ENCODE results near the gene AGBL3. TPM values are rescaled to one million over a fixed set of nuclear protein-coding genes. Genes with fewer than 3 reads are reported as not detected.

The AGBL3 gene
- total RNA-seq, 2 donors from 2014 or later: 2.2 to 2.8 TPM

DNA sequence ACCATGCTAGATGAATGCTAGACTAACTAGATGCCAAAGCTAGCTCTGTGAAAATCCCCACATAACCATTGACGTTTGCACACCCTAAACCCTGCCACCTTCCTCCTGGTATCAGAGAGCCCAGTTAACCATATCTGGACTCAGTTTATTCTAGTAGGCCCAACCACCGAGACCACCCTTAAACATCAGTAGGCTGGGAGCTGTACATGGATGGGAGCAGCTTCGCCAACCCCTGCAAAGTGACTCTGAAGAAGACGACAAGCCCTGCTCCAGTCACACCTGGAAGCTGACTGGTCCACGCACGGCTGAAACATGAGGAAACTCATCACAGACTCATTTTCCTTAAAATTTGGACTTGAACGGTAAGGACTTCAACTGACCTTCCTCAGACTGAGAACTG, 188.6 kb downstream of the AGBL3 start:
- ATAC-seq (no peak), DNase-seq (ENCODE audit: low spot score) (no peak)
- Mint-ChIP-seq H3K4me1 (ENCODE audit: low read depth in 2 of 2) (peaks cover 13 to 14% of the 10 kb centered on the region in 2 donors), H3K4me3 (no peak overlapping the region), H3K27ac (peak overlapping the region in 1 of 2 donors; percentile 61), H3K9me3 (peaks cover 6% of the 10 kb centered on the region), H3K27me3 (no peaks in the 10 kb centered on the region), H3K36me3 (peaks cover 8% of the 10 kb centered on the region)

DNA sequence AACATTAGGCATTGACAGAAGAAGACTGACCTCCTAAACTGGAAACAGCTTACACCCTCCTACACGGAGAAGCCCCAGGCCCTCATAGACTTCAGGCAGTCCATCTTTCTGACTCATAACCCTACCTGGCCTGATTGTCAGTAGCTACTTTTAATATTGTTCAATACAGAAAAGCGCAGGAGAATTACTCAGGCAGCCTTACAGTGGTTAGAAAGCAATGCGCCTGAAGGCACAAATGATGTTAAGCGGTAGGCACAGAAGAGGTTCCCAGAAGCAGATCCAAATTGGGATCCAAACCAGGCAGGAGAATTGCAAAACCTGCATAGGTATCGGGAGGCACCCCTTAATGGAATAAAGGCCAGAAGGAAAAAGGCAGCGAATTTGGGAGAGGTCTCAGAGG, 189.6 kb downstream of the AGBL3 start:
- H3K4me1 Mint-ChIP-seq (ENCODE audit: low read depth in 2 of 2): peaks cover 10 to 11% of the 10 kb centered on the region in 2 donors
- no peaks in the 10 kb centered on the region for H3K27me3 Mint-ChIP-seq
- H3K9me3 Mint-ChIP-seq: peaks cover 6% of the 10 kb centered on the region
- peaks cover 9% of the 10 kb centered on the region for H3K36me3 Mint-ChIP-seq
- peak overlapping the region in 1 of 2 donors; percentile 22 for H3K27ac Mint-ChIP-seq
- no peak overlapping the region for H3K4me3 Mint-ChIP-seq
- DNase-seq (ENCODE audit: low spot score) (no peak), ATAC-seq (no peak)

DNA sequence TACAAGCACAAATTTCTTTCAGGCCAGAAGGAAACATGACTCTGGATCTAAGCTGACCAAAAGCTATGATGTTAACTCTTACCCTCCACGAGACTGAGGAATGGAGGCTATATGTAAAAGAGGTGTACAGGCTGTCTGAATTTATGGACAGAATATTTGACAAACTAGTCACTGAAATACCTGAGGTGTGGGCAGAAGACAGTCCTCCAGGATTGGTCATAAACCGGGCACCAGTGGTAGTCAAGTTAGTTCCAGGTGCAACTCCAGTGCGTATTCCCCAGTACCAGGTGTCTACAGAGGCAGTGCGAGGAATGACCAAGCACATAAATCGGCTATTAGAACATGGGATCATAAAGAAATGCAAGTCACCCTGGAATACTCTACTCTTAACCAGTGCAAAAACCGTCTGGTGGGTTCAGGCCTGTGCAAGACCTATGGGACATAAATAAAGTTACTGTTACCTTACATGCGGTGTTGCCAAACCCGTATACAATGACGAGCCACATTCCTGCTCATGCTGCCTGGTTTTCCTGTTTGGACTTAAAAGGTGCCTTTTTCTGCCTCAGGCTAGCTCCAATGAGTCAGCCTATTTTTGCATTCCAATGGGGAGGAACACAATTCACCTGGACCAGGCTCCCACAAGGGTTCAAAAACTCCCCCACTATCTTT, 190.9 kb downstream of the AGBL3 start:
- no peak overlapping the region for H3K27ac Mint-ChIP-seq
- H3K4me1 Mint-ChIP-seq (ENCODE audit: low read depth in 2 of 2): peaks cover 3 to 4% of the 10 kb centered on the region in 2 donors
- H3K9me3 Mint-ChIP-seq: peaks cover 13% of the 10 kb centered on the region
- H3K4me3 Mint-ChIP-seq: no peak overlapping the region
- no peak for DNase-seq (ENCODE audit: low spot score)
- no peaks in the 10 kb centered on the region for H3K27me3 Mint-ChIP-seq
- no peak for ATAC-seq
- H3K36me3 Mint-ChIP-seq: peaks cover 20% of the 10 kb centered on the region

DNA sequence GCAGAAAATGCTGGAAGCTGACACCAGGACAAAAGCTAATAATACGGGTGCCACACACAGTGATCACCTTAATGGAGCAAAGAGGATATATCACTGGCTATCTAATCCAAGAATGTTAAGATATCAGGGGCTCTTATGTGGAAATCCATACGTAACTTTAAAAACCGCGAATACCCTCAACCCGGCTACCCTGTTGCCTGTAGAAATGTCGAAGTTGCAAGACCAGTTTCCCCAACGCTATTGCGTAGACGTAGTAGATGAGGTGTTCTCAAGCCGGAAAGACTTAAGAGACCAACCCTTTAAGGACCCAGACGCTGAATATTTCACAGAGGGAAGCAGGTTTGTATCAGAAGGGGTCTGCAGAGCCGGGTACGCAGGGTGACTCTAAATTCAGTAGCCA, 192.1 kb downstream of the AGBL3 start:
- ATAC-seq: no peak
- H3K4me3 Mint-ChIP-seq: no peak overlapping the region
- H3K4me1 Mint-ChIP-seq (ENCODE audit: low read depth in 2 of 2): peaks cover 0 to 3% of the 10 kb centered on the region in 2 donors
- no peak for DNase-seq (ENCODE audit: low spot score)
- peaks cover 13% of the 10 kb centered on the region for H3K9me3 Mint-ChIP-seq
- peaks cover 29% of the 10 kb centered on the region for H3K36me3 Mint-ChIP-seq
- no peaks in the 10 kb centered on the region for H3K27me3 Mint-ChIP-seq
- H3K27ac Mint-ChIP-seq: no peak overlapping the region

DNA sequence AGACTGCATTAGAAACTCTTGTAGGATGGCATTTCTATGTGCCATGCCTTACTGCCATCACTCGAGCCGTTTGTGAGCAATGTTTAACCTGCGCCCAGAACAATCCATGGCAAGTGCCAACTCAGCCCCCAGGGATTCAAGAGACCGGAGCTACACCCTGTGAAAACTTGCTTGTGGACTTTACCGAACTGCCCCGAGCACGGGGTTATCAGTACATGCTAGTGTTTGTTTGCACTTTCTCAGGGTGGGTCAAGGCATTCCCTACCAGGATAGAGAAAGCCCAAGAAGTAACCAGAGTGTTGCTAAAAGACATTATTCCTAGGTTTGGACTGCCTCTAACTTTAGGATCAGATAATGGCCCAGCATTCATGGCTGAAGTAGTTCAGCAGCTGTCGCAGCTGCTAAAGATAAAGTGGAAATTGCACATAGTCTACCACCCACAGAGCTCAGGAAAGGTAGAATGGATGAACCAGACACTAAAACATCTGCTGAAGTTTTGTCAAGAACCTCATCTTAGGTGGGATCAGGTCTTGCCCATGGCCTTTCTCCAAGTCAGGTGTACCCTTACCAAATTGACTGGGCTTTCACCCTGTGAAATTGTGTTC, 193.1 kb downstream of the AGBL3 start:
- ATAC-seq (no peak), DNase-seq (ENCODE audit: low spot score) (no peak)
- H3K4me3 Mint-ChIP-seq: no peak overlapping the region
- no peak overlapping the region for H3K27ac Mint-ChIP-seq
- H3K36me3 Mint-ChIP-seq: peaks cover 36% of the 10 kb centered on the region
- peaks cover 13% of the 10 kb centered on the region for H3K9me3 Mint-ChIP-seq
- no peaks in the 10 kb centered on the region for H3K27me3 Mint-ChIP-seq
- no peaks in the 10 kb centered on the region for H3K4me1 Mint-ChIP-seq (ENCODE audit: low read depth in 2 of 2)

DNA sequence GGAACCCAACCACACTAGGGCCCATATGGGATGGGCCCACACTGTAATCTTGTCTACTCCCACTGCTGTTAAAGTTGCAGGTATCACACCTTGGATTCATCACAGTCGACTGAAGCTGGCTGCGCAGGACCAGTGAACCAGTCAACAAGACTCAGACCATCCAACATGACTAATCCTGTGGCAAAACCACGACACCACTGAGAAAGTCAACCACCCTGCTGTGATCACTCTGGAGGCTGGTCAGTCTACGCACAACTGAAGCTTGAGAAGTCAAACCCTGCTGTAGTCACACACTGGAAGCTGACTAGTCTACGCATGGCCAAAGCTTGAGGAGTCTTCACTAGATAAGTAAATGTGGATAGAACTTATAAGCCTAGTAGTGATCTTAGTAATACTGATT, 193.8 kb downstream of the AGBL3 start:
- H3K27ac Mint-ChIP-seq: no peak overlapping the region
- no peak overlapping the region for H3K4me3 Mint-ChIP-seq
- peaks cover 36% of the 10 kb centered on the region for H3K36me3 Mint-ChIP-seq
- H3K4me1 Mint-ChIP-seq (ENCODE audit: low read depth in 2 of 2): no peaks in the 10 kb centered on the region
- no peak for DNase-seq (ENCODE audit: low spot score)
- H3K27me3 Mint-ChIP-seq: no peaks in the 10 kb centered on the region
- H3K9me3 Mint-ChIP-seq: peaks cover 13% of the 10 kb centered on the region
- ATAC-seq: peak in 1 of 2 donors; percentile 51

DNA sequence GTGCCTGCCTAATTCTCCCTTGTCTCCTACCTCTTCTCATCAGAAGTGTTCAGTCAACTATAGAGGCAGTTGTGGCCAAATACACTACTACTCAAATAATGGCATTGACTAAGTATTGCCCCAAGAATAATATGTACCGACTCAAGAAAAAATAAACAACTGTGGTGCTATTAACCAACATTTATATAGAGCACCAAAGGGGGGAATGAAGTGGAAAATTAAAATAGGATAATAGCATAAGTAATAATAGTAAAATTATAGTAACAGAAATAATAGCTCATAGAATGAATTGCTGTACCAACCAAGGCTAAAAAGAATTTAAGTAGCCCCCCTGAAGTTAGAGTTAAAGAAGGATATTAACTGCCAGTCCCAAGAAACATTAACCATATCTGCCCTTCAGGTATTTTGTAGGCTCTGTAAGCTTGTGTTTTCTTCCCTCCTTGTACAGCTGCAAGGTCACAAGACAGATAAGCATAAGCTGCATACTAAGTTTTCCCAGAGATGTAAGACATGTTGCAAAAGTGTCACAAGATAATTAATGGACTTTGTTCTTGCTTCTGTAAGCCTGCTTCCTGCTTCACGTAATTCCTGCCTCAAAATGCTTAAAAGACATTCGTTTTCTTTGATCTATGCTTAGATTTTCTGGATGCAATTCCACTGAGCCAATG, 195.1 kb downstream of the AGBL3 start:
- Mint-ChIP-seq H3K36me3 (peaks cover 36% of the 10 kb centered on the region), H3K27me3 (no peaks in the 10 kb centered on the region), H3K4me1 (ENCODE audit: low read depth in 2 of 2) (peaks cover 0 to under 1% of the 10 kb centered on the region in 2 donors), H3K9me3 (peaks cover 13% of the 10 kb centered on the region), H3K4me3 (no peak overlapping the region), H3K27ac (no peak overlapping the region)
- no peak for DNase-seq (ENCODE audit: low spot score)
- no peak for ATAC-seq

DNA sequence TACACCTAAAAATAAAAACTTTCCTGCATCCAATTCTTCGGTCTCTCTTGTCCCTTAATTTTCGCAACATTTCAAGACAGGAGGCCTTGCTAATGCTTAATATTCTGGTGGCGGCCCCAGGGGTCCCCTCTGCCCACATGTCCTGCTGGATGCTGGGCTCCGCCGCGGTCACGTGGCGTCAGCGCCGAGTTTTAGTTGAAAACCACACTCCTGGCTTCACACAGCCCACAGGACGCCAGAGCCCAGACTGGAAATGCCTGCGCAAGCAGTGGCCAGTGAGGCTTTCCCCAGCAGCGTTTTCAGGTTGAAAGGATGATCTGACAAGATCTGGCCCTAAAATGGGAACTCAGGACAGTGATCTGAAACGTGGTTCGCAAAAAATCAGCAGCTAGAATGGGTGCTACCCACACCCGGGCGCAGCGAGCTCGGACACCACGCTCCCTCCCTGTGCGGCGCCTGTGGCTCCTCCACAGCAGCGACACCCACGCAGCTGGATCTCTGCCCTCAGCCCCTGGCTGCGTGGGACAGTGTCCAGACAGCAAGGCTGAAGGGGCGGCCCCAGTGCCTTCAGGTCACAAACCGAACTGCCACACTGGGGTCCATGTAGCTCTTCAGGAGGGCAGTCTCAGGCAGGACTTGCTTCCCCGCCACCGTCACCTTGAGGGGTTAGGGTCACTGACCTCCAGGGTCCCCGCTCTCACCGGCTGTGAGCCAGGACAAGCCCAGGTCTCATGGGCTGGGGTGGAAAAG, 195.8 kb downstream of the AGBL3 start:
- Mint-ChIP-seq H3K27ac (no peak overlapping the region), H3K9me3 (peaks cover 13% of the 10 kb centered on the region), H3K4me1 (ENCODE audit: low read depth in 2 of 2) (peaks cover 0 to 4% of the 10 kb centered on the region in 2 donors), H3K27me3 (no peaks in the 10 kb centered on the region), H3K4me3 (no peak overlapping the region), H3K36me3 (peaks cover 36% of the 10 kb centered on the region)
- ATAC-seq (no peak), DNase-seq (ENCODE audit: low spot score) (no peak)

DNA sequence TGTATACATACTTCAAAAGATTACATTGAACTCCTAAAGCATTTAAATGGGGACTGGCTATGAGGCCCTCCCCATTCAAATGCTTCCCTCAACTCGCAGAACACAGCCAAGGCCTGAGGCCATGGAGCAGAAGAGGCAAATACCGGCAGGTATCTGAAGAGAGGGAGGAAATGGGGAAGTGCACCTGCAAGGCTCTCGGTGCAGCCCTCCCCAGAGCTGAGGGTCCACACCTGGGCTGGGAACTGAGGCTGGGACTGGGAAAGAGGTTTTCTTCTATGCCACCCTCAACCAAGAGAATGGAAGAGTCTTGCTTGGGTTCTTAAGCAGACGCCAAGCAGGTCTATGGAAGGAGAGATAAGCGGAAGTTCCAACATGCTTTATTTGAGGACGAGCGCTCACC, 197.2 kb downstream of the AGBL3 start:
- DNase-seq (ENCODE audit: low spot score): no peak

DNA sequence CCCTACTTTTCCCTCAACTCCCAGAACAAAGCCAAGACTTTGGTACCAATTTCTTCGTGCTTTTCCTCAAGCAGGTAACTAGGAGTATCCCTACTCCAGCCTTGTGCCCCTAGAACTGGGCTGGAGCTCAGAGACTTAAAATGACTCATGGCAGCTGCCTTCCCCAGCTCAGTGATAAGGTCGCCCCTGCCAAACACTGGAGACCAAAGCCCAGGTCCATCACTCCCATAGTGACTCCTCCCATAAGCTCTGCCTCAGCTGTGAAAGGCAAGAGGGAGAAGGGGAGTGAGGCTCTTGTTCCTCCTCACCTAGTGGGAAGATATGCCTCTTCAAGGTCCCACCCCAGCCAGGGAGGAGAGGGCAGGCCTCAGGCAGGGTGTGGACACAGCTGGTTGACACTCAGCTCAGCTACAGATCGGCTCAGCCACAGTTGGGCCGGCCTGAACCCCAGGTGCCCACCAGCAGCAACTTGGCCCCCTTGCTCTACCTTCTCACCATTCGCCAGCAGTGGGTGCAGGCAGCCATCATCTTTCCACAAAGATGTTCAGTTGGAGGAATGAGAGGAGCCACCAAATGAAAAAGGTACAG, 198.0 kb downstream of the AGBL3 start:
- peaks cover 7% of the 10 kb centered on the region for H3K9me3 Mint-ChIP-seq
- DNase-seq (ENCODE audit: low spot score) (no peak), ATAC-seq (no peak)
- no peak overlapping the region for H3K27ac Mint-ChIP-seq
- H3K36me3 Mint-ChIP-seq: peaks cover 28% of the 10 kb centered on the region
- no peaks in the 10 kb centered on the region for H3K27me3 Mint-ChIP-seq
- H3K4me3 Mint-ChIP-seq: no peak overlapping the region
- H3K4me1 Mint-ChIP-seq (ENCODE audit: low read depth in 2 of 2): peaks cover 0 to 4% of the 10 kb centered on the region in 2 donors

More for the DNA sequence above, 197.2 kb downstream of the AGBL3 start:
- H3K27me3 Mint-ChIP-seq: no peaks in the 10 kb centered on the region
- H3K27ac Mint-ChIP-seq: no peak overlapping the region
- no peak for ATAC-seq
- no peak overlapping the region for H3K4me3 Mint-ChIP-seq
- H3K9me3 Mint-ChIP-seq: peaks cover 13% of the 10 kb centered on the region
- peaks cover 0 to 4% of the 10 kb centered on the region in 2 donors for H3K4me1 Mint-ChIP-seq (ENCODE audit: low read depth in 2 of 2)
- peaks cover 36% of the 10 kb centered on the region for H3K36me3 Mint-ChIP-seq

Other genes with a start within 250 kb of the AGBL3 start
- gene CALD1, start 206.9 kb upstream of the AGBL3 start, total RNA-seq: under 1 TPM; 0.11 to 0.40 TPM
- 10 to 100 TPM; 10.2 to 17.4 TPM for gene TMEM140, start 161.6 kb downstream of the AGBL3 start, total RNA-seq
- 10 to 100 TPM; 47.2 to 68.5 TPM for gene CYREN, start 184.2 kb downstream of the AGBL3 start, total RNA-seq
- gene WDR91, start 225.0 kb downstream of the AGBL3 start, total RNA-seq: 10 to 100 TPM; 11.9 to 22.8 TPM
- not detected for gene STRA8, start 247.3 kb downstream of the AGBL3 start, total RNA-seq

All from natural killer cell treated with Interleukin-12 subunit alpha and Interleukin-12 subunit beta and Interleukin-15 and Interleukin-18, amount 100 ng/mL, for 72 hours (primary cell).